Chondrocyte (in vitro differentiated cells): Measurements from ENCODE around the gene APOL5. TPM values are rescaled to one million over a fixed set of nuclear protein-coding genes. Genes with fewer than 3 reads are reported as not detected.

ENCODE experiments used
- DNase-seq: peaks from one replicate; pipeline ENCODE4 v3.0.0; 2021; ENCODE audit warnings: mixed read lengths, low spot score
- H3K27ac Mint-ChIP-seq: one replicate; pipeline ENCODE4 v1.8.0; 2021; ENCODE audit warnings: mild to moderate bottlenecking, moderate library complexity, mixed read lengths; ENCODE audit not compliant: unreplicated experiment
- H3K27me3 Mint-ChIP-seq: 2 replicates; pipeline ENCODE4 v1.8.0; 2021; ENCODE audit warnings: low read depth, mixed read lengths
- H3K36me3 Mint-ChIP-seq: 2 replicates; pipeline ENCODE4 v1.8.0; 2021; ENCODE audit warnings: low read depth, mixed read lengths
- H3K4me1 Mint-ChIP-seq: 2 replicates; pipeline ENCODE4 v1.8.0; 2021; ENCODE audit warnings: low read depth, mild to moderate bottlenecking, mixed read lengths
- H3K4me3 Mint-ChIP-seq: one replicate; pipeline ENCODE4 v1.8.0; 2021; ENCODE audit warnings: mild to moderate bottlenecking, moderate library complexity, mixed read lengths; ENCODE audit not compliant: unreplicated experiment
- H3K9me3 Mint-ChIP-seq: 2 replicates; pipeline ENCODE4 v1.8.0; 2021; ENCODE audit warnings: low read depth, mixed read lengths
- total RNA-seq: library from RNA; stranded (reverse); gene quantifications from 3 replicates; pipeline ENCODE4 v1.2.1, GENCODE V29; 2021
- TF ChIP-seq, protein P1 (sequence below): fragments of 200-600 bp; sonication (generic); IDR thresholded peaks from 2 replicates; pipeline ENCODE4 v1.5.0; 2021; ENCODE audit warnings: antibody characterized with exemption, mild to moderate bottlenecking, moderate library complexity

APOL5 gene
- total RNA-seq, 1 donor from 2014 or later = not detected

DNA sequence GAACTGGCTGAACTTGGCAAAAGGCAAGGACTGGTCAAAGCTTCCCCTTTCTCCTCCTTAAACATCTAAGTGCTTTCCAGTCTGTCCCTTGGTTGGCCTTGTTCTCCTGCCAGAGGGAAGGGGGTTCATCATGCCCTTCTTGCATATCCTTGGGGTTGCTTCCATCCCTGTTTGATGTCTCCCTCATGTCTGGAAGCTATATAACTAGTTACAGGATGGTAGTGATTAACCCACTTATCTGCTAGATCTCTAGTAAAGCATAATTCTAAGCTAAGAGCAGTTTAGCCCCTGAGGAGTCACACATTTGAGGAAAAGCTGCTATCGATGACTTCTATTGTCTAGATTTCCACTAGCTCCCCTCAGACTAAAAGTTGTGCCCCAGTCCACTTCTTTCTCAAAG is 22.9 kb downstream of the APOL5 start:
- Mint-ChIP-seq H3K4me3 (no peak overlapping the region), H3K36me3 (peaks cover 45% of the 10 kb centered on the region), H3K4me1 (peaks cover 25% of the 10 kb centered on the region), H3K27me3 (no peaks in the 10 kb centered on the region), H3K27ac (no peak overlapping the region), H3K9me3 (no peaks in the 10 kb centered on the region)
- TF ChIP-seq, protein P1, sequence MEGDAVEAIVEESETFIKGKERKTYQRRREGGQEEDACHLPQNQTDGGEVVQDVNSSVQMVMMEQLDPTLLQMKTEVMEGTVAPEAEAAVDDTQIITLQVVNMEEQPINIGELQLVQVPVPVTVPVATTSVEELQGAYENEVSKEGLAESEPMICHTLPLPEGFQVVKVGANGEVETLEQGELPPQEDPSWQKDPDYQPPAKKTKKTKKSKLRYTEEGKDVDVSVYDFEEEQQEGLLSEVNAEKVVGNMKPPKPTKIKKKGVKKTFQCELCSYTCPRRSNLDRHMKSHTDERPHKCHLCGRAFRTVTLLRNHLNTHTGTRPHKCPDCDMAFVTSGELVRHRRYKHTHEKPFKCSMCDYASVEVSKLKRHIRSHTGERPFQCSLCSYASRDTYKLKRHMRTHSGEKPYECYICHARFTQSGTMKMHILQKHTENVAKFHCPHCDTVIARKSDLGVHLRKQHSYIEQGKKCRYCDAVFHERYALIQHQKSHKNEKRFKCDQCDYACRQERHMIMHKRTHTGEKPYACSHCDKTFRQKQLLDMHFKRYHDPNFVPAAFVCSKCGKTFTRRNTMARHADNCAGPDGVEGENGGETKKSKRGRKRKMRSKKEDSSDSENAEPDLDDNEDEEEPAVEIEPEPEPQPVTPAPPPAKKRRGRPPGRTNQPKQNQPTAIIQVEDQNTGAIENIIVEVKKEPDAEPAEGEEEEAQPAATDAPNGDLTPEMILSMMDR = no peak
- no peak for DNase-seq

DNA sequence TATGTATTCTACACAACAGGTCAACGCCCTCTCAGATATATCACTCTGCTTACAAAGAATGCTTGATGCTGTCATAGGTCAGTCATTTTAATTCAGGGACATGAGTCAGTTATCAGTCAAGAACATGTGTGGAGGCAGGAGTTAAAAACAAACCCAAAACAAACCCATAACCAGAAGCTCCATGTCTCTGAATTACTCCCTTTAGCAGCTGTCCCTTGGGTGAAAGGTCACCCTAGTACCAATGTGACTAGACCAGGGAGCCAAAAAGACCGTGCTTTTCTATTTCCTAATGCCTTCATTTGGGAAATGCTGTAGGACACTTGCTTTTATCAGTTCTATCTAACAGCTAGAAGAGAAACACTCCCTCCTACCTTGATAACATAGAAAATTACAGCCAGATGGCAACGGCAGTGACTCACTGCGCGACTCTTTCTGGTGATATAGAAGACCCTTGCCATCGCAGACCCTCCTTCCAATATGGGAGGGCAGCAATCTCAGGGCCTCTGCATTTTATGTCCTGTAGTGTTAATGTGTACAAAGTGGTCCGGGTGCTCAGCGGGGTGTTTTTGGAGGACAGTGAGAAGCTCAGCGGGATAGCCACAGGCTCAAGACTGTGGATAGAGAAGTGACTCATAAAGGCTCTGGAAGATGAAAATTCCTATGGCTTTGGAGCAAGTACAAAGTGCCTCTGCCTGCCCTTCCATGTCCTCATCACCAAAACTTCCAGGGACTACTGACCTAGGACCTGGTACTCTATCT is 24.8 kb downstream of the APOL5 start:
- peak overlapping the region; percentile 79 for H3K27ac Mint-ChIP-seq
- peaks cover 30% of the 10 kb centered on the region for H3K4me1 Mint-ChIP-seq
- H3K9me3 Mint-ChIP-seq = no peaks in the 10 kb centered on the region
- TF ChIP-seq, protein P1 = no peak
- no peak overlapping the region for H3K4me3 Mint-ChIP-seq
- DNase-seq = no peak
- no peaks in the 10 kb centered on the region for H3K27me3 Mint-ChIP-seq
- peaks cover 42% of the 10 kb centered on the region for H3K36me3 Mint-ChIP-seq

DNA sequence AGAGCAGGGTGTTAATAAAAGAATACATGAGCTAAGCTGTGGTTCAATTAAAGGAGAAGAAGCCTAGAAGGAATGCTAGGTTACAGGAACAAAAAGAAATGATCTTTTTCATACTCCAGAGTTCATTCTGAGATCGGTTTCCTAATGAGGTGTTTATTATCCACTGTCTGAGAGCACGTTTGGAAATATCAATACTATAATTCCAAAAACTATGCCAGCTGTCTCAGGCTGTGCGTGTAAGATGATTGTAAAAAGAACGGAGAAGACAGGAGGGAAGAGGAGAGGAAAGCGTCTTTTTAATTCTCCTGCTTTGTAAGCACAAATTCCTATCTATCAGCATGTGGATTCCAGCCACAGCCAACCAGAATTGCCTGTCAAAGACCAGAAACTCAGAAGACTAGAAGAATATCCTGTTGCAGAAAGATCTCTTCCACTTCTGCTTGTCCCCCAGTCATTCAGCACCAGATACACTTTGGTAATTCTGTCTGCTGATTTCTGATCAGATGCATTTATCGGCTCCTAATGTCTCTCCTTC is 25.7 kb downstream of the APOL5 start:
- Mint-ChIP-seq H3K9me3 (no peaks in the 10 kb centered on the region), H3K27me3 (no peaks in the 10 kb centered on the region), H3K36me3 (peaks cover 35% of the 10 kb centered on the region), H3K4me3 (no peak overlapping the region), H3K4me1 (peaks cover 33% of the 10 kb centered on the region), H3K27ac (peak overlapping the region; percentile 79)
- TF ChIP-seq, protein P1 = no peak
- DNase-seq = no peak

DNA sequence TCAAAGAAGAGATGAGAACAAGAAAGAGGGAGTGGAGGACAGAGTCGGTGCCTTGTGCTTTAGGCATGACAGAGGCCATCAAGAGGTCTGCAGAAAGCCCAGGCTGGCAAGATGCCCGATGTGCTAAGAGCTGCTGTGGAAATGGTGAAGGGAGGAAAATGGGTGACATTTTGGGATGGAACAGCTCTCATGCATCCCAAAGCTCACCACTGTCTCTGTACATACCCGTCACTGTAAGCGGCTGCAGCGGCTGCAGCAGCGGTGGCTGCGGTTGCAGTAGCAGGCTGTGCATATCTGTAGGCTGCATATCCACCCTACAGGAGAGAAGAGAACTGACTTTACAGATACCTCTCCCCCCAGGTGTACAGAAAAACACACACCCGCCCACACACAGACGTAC is 28.6 kb downstream of the APOL5 start:
- H3K36me3 Mint-ChIP-seq = peaks cover 27% of the 10 kb centered on the region
- DNase-seq = no peak
- H3K4me3 Mint-ChIP-seq = no peak overlapping the region
- H3K4me1 Mint-ChIP-seq = peaks cover 30% of the 10 kb centered on the region
- H3K27ac Mint-ChIP-seq = no peak overlapping the region
- TF ChIP-seq, protein P1 = no peak
- no peaks in the 10 kb centered on the region for H3K27me3 Mint-ChIP-seq
- H3K9me3 Mint-ChIP-seq = no peaks in the 10 kb centered on the region

DNA sequence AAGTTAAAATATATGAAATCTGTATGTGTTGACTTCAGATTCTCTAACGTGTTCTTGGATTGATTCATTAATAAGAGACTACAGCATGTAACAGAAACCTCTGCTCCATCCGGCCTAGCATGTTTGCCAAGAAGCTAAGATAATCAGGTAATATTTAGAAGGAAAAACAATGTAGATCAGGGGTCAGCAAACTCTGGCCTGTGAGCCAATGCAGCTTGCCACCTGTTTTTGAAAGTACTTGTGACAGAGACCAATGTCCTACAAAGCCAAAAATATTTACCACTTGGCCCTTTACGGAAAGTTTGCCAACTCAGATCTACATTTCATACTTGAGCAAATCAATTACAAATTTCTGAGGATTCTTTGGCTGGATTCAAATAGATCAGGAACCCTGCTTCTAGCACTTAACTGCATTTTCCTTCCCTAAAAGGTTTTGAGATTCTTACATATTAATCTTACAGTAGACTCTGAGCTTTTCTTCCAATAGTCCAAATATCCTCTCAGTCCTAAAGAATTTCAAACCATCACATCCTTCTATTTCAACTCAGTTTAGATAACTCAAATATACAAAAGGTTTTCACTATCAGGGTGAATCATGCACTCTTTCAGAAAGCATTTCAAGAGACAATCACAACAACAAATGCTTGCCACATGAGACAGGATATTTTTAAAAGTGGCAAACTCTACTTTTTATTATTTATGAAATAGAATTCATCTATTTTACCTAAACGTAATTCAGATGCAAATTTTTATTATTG is 29.5 kb downstream of the APOL5 start:
- TF ChIP-seq, protein P1 = no peak
- no peaks in the 10 kb centered on the region for H3K27me3 Mint-ChIP-seq
- H3K36me3 Mint-ChIP-seq = peaks cover 22% of the 10 kb centered on the region
- H3K9me3 Mint-ChIP-seq = no peaks in the 10 kb centered on the region
- no peak overlapping the region for H3K4me3 Mint-ChIP-seq
- DNase-seq = no peak
- no peak overlapping the region for H3K27ac Mint-ChIP-seq
- H3K4me1 Mint-ChIP-seq = peaks cover 25% of the 10 kb centered on the region
